ENCODE measurements around the gene SAMD3. TPM values are rescaled to one million over a fixed set of nuclear protein-coding genes. Genes with fewer than 3 reads are reported as not detected.
"Not testable (repeated sequence)": the region's sequence is repeated elsewhere in the genome, so short reads cannot be mapped to it uniquely, and the experiment has no call there.

SAMD3 gene
- total RNA-seq, 1 donor from 2014 or later: not detected

GRCh38 chr6:130212215-130212874 is 10.4 kb downstream of the SAMD3 start:
- no peak for DNase-seq (ENCODE audit: low read depth)

- no peak for DNase-seq (ENCODE audit: low read depth)
Measured at GRCh38 chr6:130211691-130212090, 11.1 kb downstream of the SAMD3 start.

- DNase-seq (ENCODE audit: low read depth): no peak
Measured at GRCh38 chr6:130207979-130208649, 14.6 kb downstream of the SAMD3 start.

DNA sequence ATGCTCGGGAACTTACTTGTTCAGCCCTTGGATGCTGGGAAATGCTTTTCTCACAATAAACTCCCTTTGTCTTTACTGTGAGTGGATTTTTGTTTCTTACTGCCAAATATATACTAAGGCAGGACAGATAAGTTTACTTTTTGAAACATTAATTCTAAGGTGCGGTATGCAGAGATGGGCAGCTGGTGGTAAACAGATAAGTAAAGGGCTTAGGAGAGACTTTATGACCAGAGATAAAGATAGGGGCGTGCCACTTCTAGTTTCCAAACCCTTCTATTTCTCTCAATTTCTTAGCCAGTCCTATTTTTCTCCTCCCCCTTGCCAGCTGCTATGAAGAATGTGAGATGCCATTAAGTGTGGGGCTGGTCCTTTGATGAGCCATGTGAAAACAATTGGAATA is 16.3 kb downstream of the SAMD3 start:
- DNase-seq (ENCODE audit: low read depth): no peak

- DNase-seq (ENCODE audit: low read depth): no peak
Measured at GRCh38 chr6:130204322-130204721, 18.4 kb downstream of the SAMD3 start.

DNA sequence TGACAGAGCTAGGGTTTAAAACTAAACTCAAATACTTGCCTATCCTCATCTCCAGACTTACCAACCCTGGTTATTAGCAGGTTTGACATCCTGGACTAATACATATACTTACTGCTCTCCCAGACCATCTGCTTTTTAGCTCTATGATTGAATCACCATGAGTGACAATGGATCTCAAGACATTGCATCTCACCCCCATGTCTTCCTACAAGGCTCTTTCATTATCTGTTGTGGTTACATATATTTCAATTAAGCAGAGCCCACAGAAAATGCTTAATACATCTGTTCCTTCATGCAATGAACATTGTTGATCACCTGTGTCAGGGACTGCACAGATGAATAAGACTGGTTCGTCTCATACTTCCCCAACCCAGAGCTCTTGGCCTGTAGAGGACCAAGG is 19.4 kb downstream of the SAMD3 start:
- DNase-seq (ENCODE audit: low read depth): no peak

DNA sequence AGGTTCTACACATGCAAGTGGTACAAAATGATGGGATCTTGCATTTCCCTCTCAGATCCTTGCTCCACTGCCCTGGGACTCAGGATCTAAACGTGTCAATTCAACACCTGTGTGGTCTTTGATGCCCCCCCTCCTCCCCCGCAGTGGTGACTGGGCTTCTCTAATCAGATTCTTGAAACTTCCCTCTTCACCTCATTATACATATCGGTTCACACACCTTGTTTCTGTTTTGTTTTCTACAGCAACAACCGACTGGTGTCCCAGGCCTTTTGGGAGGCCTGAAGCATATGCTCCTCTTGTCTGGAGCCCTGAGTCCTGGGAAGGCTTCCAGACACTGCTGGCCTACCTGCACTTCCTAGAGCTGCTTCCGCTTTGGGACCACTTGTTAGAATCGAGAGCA is 20.0 kb downstream of the SAMD3 start:
- DNase-seq (ENCODE audit: low read depth): no peak

GRCh38 chr6:130200020-130200419 is 22.7 kb downstream of the SAMD3 start:
- no peak for DNase-seq (ENCODE audit: low read depth)

DNA sequence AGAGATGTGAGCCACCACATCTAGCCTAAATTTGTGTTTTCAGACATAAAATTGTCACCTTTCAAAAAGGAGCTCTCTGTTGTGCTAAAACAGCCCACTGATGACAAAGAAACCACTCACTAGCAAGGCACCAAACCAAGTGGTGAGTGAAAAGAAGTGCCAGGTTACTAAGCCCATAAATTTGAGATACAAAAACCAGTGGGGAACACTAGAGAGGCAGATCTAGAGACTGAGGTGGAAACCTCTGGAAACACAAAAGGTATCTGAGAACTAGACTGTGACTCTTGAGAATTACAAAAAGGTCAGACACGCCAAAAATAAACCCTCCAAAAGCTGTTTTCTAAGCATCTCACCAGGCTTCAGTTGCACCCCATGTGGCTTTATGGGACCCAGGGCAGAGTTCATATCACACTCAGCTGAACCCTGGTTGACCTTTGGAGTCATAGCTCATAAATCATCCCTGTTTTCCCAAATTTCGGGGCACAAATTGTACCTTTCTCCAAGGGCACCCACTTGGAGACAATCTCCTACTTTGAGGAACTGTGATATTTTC is 24.2 kb downstream of the SAMD3 start:
- DNase-seq (ENCODE audit: low read depth): no peak

DNA sequence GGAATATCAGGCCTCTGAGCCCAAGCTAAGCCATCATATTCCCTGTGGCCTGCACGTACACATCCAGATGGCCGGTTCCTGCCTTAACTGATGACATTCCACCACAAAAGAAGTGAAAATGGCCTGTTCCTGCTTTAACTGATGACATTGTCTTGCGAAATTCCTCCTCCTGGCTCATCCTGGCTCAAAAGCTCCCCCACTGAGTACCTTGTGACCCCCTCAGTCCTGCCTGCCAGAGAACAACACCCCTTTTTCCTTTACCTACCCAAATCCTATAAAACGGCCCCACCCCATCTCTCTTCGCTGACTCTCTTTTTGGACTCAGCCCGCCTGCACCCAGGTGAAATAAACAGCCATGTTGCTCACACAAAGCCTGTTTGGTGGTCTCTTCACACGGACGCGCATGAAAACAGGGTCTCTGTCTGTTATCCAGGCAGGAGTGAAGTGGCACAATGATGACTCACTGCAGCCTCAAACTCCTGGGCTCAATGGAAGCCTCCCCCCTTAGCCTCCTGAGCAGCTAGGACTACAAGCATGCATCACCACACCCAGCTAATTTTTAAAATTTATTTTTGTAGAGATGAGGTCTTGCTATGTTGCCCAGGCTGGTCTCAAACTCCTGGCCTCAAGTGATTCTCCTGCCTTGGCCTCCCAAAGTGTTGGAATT is 24.8 kb downstream of the SAMD3 start:
- DNase-seq (ENCODE audit: low read depth): not testable (repeated sequence)

DNA sequence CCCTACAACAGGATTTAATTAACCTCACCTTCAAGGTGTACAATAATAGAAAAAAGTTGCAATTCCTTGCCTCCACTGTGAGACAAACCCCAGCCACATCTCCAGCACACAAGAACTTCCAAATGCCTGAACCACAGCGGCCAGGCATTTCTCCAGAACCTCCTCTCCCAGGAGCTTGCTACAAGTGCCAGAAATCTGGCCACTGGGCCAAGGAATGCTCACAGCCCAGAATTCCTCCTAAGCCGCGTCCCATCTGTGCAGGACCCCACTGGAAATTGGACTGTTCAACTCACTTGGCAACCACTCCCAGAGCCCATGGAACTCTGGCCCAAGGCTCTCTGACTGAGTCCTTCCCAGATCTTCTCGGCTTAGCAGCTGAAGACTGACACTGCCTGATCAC is 28.3 kb downstream of the SAMD3 start:
- not testable (repeated sequence) for DNase-seq (ENCODE audit: low read depth)

- no peak for DNase-seq (ENCODE audit: low read depth)
Measured at GRCh38 chr6:130190701-130191690, 31.8 kb downstream of the SAMD3 start.

GRCh38 chr6:130189531-130190397 is 33.0 kb downstream of the SAMD3 start:
- DNase-seq (ENCODE audit: low read depth): no peak

GRCh38 chr6:130188207-130188899 is 34.4 kb downstream of the SAMD3 start:
- DNase-seq (ENCODE audit: low read depth): no peak

DNA sequence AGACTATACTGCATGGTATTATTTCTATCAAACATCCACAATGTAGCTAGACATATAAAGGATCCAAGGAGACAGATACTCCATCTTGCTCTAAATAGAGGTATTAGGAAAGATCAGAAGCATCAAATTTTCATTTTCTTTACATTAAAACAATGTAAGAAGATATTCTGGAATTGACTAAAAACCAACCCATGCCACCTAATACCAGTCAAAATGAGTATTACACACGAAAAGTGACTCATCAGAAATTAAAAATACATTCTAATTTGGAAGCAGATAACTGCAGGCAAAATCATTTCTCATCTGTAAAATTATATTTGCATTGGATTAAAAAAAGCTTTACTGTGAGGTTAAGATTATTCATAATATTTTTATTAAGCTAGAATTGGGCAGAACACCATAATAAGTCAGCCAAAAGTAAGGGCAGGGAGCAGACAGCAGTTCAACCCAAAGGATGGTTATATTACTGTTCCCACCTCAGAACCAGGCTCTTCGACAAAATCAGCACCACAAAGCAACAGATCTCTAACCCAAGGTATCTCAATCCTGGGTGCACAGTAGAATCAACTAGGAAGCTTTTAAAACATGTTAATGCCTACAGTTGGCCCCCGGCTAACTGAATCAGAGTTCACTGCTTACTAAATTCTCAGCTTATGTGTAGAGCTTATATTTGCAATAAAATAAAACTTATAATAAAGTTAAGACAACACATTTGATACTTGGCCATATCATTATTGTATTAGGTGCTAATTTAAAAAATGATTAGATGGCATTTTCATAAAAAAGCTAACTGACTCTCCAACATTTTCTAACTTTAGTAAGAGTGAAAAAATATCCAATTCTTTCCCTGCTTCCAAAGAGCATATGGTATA is 35.2 kb downstream of the SAMD3 start:
- DNase-seq (ENCODE audit: low read depth): no peak

- DNase-seq (ENCODE audit: low read depth): no peak
Measured at GRCh38 chr6:130185658-130186057, 37.1 kb downstream of the SAMD3 start.

DNA sequence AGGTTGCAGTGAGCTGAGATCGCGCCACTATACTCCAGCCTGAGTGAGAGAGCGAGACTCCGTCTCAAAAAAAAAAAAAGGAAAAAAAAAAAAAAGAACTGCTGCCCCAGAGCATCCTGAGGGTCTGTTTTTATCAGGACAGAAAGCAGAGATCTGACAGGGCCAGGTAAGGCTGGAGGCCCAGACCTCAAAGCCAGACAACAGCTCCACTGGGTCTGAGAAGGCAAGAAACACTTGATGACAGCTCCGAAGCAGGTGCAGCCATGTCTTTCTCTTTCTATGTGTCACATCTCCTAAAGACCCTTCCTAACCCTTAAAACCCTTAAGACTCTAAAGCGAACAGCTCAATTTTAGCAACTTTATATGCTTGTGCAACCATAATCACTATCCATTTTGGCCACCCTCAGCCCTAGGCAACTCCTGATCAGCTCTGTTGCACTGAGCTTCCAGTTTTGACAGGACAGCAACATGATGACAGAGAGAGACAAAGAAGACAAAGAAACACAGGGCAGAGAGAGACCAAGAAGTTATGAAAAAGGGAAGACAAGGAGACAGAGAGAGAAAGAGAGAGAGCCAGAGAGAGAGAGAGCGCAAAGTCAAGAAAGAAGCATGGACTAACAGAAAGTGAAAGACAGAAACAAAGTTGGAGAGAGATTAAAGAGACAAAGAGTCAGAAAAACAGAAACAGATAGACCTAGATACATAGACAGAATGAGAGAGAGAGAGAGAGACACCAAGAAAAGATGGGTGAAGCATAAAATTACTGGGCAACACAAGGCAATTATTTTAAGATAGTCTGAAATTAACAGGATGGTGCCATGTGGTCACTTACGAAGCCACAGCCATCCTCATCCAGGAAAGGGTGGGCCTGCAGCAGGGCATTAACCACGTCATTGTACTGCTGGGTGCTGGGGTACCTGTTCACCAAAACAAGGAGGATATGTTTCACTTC is 39.2 kb downstream of the SAMD3 start:
- DNase-seq (ENCODE audit: low read depth): no peak

GRCh38 chr6:130182466-130182865 is 40.3 kb downstream of the SAMD3 start:
- DNase-seq (ENCODE audit: low read depth): no peak

Data from renal cortical epithelial cell (primary cell).